Caco-2 (cell line): ENCODE results near the gene PROSER2. TPM values are rescaled to one million over a fixed set of nuclear protein-coding genes. Genes with fewer than 3 reads are reported as not detected.

Experiments
- BruUV-seq: library from RNA; stranded (reverse); fragments of 400-500 nt; replicated peaks from 2 replicates; lab custom pipeline; 2021; lab: Mats Ljungman, UMichigan
- CTCF ChIA-PET: fragments of 300-600 bp; sonication (Branson Sonifier 250); formaldehyde crosslinking; loops from one replicate; lab custom pipeline; 2022; ENCODE audit warnings: antibody characterized with exemption; lab: Charles Lee
- POLR2A ChIA-PET: fragments of 300-600 bp; sonication (Branson Sonifier 250); formaldehyde crosslinking; loops from one replicate; lab custom pipeline; 2022; ENCODE audit warnings: antibody characterized with exemption; lab: Charles Lee
- DNase-seq, 2 experiments: peaks; one replicate each; pipeline versions ENCODE4 v3.0.0 to v3.0.0-alpha.2; 2020 to 2022
- H3K27me3 ChIP-seq: replicated peaks from 2 replicates; pipeline ENCODE4 v1.6.0; 2011; ENCODE audit warnings: low read length; ENCODE audit not compliant: control insufficient read depth, insufficient read depth
- H3K36me3 ChIP-seq: 2 replicates; pipeline ENCODE4 v1.5.1; 2011; ENCODE audit warnings: low read length; ENCODE audit not compliant: control insufficient read depth, insufficient read depth
- H3K4me1 ChIP-seq: fragments of 250-450 bp; sonication (Bioruptor Pico); 2 replicates; pipeline ENCODE4 v1.5.1; 2020; ENCODE audit warnings: mild to moderate bottlenecking
- H3K4me3 ChIP-seq: 2 replicates; pipeline ENCODE4 v1.5.1; 2011; ENCODE audit warnings: low read depth, mild to moderate bottlenecking, control low read depth, low read length
- H3K9me3 ChIP-seq: fragments of 250-450 bp; sonication (Bioruptor Pico); 2 replicates; pipeline ENCODE4 v1.5.1; 2020; ENCODE audit warnings: mild to moderate bottlenecking, moderate library complexity
- H3K27ac Mint-ChIP-seq: one replicate; pipeline ENCODE4 v1.8.0; 2022; ENCODE audit warnings: mixed read lengths; ENCODE audit not compliant: unreplicated experiment
- H3K27me3 Mint-ChIP-seq: one replicate; pipeline ENCODE4 v1.8.0; 2022; ENCODE audit warnings: mixed read lengths; ENCODE audit not compliant: insufficient read depth, unreplicated experiment
- H3K36me3 Mint-ChIP-seq: one replicate; pipeline ENCODE4 v1.8.0; 2022; ENCODE audit warnings: mild to moderate bottlenecking, mixed read lengths; ENCODE audit not compliant: insufficient read depth, unreplicated experiment
- H3K4me1 Mint-ChIP-seq: one replicate; pipeline ENCODE4 v1.8.0; 2022; ENCODE audit warnings: low read depth, mixed read lengths; ENCODE audit not compliant: unreplicated experiment
- H3K4me3 Mint-ChIP-seq: one replicate; pipeline ENCODE4 v1.8.0; 2022; ENCODE audit warnings: mild to moderate bottlenecking, moderate library complexity, mixed read lengths; ENCODE audit not compliant: unreplicated experiment
- H3K9me3 Mint-ChIP-seq: one replicate; pipeline ENCODE4 v1.8.0; 2022; ENCODE audit warnings: mixed read lengths; ENCODE audit not compliant: unreplicated experiment
- intact Hi-C: fragments of 100-400 bp; cut with micrococcal nuclease; formaldehyde crosslinking; loops from one replicate; pipeline ENCODE4 v1.10.0; 2022; ENCODE audit not compliant: unreplicated experiment
- total RNA-seq: library from RNA; stranded (reverse); gene quantifications from 2 replicates; pipeline ENCODE4 v1.2.3, GENCODE V29; 2022
- TF ChIP-seq, protein P1 (sequence below), 2 experiments: fragments of 200-600 bp in 1 of 2; IDR thresholded peaks; 1 replicate in 1 of 2; 2 replicates in 1 of 2; pipeline versions ENCODE4 v1.5.1 to v1.8.0; 2011 to 2022; ENCODE audit warnings: antibody characterized with exemption in 1 of 2, control low read depth in 1 of 2, inconsistent platforms in 1 of 2, low read depth in 1 of 2, low read length in 1 of 2, mild to moderate bottlenecking in 1 of 2, moderate library complexity in 1 of 2; ENCODE audit not compliant: insufficient read depth in 1 of 2, severe bottlenecking in 1 of 2, unreplicated experiment in 1 of 2

Gene PROSER2
- total RNA-seq, 1 experiment from 2014 or later = 134 TPM

- H3K4me3 ChIP-seq = no peak overlapping the region
- intact Hi-C loops = no loop called here
- H3K36me3 Mint-ChIP-seq = no peaks in the 10 kb centered on the region
- no TSS peak for BruUV-seq
- ChIA-PET POLR2A (no interaction called here), CTCF (no interaction called here)
- no peaks in the 10 kb centered on the region; the same call in 1 of the 2 replicates for H3K4me1 ChIP-seq
- H3K27me3 Mint-ChIP-seq = no peaks in the 10 kb centered on the region
- H3K4me1 Mint-ChIP-seq = peaks cover 7% of the 10 kb centered on the region
- no peak for DNase-seq
- no peak overlapping the region for H3K4me3 Mint-ChIP-seq
- no peaks in the 10 kb centered on the region for H3K36me3 ChIP-seq
- no peak overlapping the region for H3K27ac Mint-ChIP-seq
- TF ChIP-seq, protein P1, sequence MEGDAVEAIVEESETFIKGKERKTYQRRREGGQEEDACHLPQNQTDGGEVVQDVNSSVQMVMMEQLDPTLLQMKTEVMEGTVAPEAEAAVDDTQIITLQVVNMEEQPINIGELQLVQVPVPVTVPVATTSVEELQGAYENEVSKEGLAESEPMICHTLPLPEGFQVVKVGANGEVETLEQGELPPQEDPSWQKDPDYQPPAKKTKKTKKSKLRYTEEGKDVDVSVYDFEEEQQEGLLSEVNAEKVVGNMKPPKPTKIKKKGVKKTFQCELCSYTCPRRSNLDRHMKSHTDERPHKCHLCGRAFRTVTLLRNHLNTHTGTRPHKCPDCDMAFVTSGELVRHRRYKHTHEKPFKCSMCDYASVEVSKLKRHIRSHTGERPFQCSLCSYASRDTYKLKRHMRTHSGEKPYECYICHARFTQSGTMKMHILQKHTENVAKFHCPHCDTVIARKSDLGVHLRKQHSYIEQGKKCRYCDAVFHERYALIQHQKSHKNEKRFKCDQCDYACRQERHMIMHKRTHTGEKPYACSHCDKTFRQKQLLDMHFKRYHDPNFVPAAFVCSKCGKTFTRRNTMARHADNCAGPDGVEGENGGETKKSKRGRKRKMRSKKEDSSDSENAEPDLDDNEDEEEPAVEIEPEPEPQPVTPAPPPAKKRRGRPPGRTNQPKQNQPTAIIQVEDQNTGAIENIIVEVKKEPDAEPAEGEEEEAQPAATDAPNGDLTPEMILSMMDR (IDR thresholded peaks at IDR 0.05; ENCODE audit: insufficient read depth in 1 of 2, low read depth in 1 of 2, low read length in 1 of 2, severe bottlenecking in 1 of 2, unreplicated experiment in 1 of 2) = no peak
- no peaks in the 10 kb centered on the region for H3K9me3 Mint-ChIP-seq
- H3K9me3 ChIP-seq = no peaks in the 10 kb centered on the region
- no peaks in the 10 kb centered on the region for H3K27me3 ChIP-seq
Observed at GRCh38 chr10:11804336-11804735, 18.8 kb upstream of the PROSER2 start.

DNA sequence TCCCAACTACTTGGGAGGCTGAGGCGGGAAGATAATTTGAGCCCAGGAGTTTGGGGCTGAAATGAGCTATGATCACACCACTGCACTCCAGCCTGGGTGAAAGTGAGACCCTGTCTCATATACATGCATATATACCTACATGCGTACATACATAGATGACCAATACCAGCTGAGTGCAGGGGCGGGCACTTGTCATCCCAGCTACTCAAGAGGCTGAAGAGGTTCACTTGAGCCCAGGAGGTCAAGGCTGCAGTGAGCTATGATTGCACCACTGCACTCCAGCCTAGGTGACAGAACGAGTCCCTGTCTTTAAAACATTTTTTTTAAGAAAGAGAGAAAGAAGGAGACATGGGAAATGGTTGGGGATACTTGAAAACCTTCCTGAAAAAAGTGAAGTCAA, 17.4 kb upstream of the PROSER2 start:
- intact Hi-C loops = no loop called here
- H3K4me1 ChIP-seq = peaks cover 15% of the 10 kb centered on the region
- Mint-ChIP-seq H3K36me3 (no peaks in the 10 kb centered on the region), H3K9me3 (no peaks in the 10 kb centered on the region), H3K4me1 (peaks cover 15% of the 10 kb centered on the region), H3K27me3 (no peaks in the 10 kb centered on the region), H3K4me3 (no peak overlapping the region), H3K27ac (no peak overlapping the region)
- no TSS peak for BruUV-seq
- ChIA-PET POLR2A (no interaction called here), CTCF (interaction anchor here (0.7 kb wide), 1 partner anchor 23 kb away, joined by 3 read pairs; no protein-coding TSS in a partner anchor)
- H3K36me3 ChIP-seq = no peaks in the 10 kb centered on the region
- DNase-seq = no peak
- H3K27me3 ChIP-seq = no peaks in the 10 kb centered on the region
- no peak overlapping the region for H3K4me3 ChIP-seq
- TF ChIP-seq, protein P1 (IDR thresholded peaks at IDR 0.05; ENCODE audit: insufficient read depth in 1 of 2, low read depth in 1 of 2, low read length in 1 of 2, severe bottlenecking in 1 of 2, unreplicated experiment in 1 of 2) = no peak
- no peaks in the 10 kb centered on the region for H3K9me3 ChIP-seq

DNA sequence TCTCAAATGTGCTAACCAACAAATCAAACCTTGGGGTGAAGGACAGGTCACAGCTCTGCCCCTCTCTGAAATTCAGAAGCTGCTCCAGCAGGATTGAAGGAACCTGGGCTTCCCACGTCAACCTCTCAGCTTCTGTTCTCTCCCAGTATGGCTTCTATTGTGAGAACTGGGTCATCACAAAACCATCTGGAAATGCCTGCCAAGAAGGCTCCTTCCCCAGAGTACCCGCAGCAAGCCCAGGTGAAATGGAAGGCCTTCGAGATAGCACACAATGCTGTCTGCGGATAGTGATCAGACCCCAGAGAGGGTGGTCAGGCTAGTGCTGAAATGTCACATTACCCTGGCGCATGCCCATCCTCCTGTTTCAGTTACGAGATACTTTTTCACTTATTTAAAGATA, 16.4 kb upstream of the PROSER2 start:
- H3K4me3 Mint-ChIP-seq = no peak overlapping the region
- CTCF ChIA-PET = no interaction called here

More for the DNA sequence above, 16.4 kb upstream of the PROSER2 start:
- Histone ChIP-seq H3K4me3 (no peak overlapping the region), H3K27me3 (no peaks in the 10 kb centered on the region), H3K9me3 (no peaks in the 10 kb centered on the region), H3K4me1 (peaks cover 15% of the 10 kb centered on the region), H3K36me3 (no peaks in the 10 kb centered on the region)
- BruUV-seq = no TSS peak
- H3K27ac Mint-ChIP-seq = no peak overlapping the region
- peaks cover 20% of the 10 kb centered on the region for H3K4me1 Mint-ChIP-seq
- intact Hi-C loops = no loop called here
- H3K27me3 Mint-ChIP-seq = no peaks in the 10 kb centered on the region
- DNase-seq = no peak
- no peaks in the 10 kb centered on the region for H3K9me3 Mint-ChIP-seq
- H3K36me3 Mint-ChIP-seq = no peaks in the 10 kb centered on the region
- TF ChIP-seq, protein P1 (IDR thresholded peaks at IDR 0.05; ENCODE audit: insufficient read depth in 1 of 2, low read depth in 1 of 2, low read length in 1 of 2, severe bottlenecking in 1 of 2, unreplicated experiment in 1 of 2) = no peak
- POLR2A ChIA-PET = no interaction called here
